GM21515 (cell line): ENCODE results near the gene FKBP8.
"Not testable (repeated sequence)": the region's sequence is repeated elsewhere in the genome, so short reads cannot be mapped to it uniquely, and the experiment has no call there.

Experiments
- ATAC-seq: cut with Tn5 transposase; IDR thresholded peaks from one replicate; pipeline ENCODE4 v1.9.1; 2021; ENCODE audit not compliant: unreplicated experiment

Gene FKBP8

DNA sequence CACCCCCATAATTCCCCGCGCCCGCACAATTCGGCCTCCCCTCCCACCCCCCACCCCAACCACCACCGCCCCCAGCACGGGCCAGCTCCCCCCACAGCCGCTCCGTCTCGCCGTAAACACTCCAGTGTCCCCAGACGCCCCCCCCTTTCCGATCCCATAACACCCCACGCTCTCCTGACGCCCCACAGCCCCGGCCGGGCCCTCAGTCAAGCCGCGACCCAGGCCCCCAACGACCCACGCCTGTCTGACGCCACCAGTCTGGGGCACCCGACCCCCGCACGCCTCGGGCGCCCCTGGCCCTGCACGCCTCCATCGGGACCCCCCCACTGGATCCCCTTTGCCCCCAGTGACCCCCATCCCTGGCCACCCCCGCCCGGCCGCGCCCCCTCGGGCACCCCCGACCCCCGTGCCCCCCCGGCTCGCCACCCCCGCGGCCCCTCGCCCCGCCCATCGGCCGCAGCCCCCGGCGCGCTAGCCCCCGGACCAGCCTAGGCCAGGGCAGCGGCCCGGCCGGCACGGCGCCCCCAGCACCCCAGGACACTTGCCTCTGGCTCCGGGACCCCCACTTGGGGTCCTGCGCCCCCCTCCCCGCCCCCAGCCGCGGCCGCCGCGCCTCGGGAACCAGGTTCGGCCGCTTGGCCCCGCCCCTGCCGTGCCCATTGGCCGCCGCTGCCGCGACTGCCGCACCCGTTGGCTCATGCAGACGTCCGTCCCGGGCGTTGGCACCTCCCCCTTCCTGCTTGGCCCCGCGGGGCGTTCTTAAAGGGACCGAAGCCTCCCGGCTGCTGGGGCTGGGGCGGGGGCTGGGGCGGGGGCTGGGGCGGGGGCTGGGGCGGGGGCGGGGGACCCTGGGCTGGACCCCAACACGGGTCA is at the start of gene FKBP8:
Gene FKBP8 (minus strand): TSS at position 633 of the 873 bp plus-strand sequence. CDS start 1,603 bp downstream, outside the sequence.
- ATAC-seq, result peak; percentile 89

DNA sequence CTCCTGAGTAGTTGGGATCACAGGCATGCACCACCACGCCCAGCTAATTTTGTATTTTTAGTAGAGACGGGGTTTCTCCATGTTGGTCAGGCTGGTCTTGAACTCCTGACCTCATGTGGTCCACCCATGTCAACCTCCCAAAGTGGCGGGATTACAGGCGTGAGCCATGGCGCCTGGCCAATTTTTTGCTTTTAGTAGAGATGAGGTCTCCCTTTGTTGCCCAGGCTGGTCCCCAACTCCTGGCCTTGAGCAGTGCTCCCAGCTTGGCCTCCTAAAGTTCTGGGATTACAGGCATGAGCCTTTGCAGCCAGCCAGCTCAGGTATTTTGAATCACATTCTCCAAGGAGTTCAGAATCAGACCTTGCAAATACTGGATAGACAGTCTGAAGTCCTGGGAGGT is 49.4 kb upstream of the FKBP8 start:
- ATAC-seq, result not testable (repeated sequence)

DNA sequence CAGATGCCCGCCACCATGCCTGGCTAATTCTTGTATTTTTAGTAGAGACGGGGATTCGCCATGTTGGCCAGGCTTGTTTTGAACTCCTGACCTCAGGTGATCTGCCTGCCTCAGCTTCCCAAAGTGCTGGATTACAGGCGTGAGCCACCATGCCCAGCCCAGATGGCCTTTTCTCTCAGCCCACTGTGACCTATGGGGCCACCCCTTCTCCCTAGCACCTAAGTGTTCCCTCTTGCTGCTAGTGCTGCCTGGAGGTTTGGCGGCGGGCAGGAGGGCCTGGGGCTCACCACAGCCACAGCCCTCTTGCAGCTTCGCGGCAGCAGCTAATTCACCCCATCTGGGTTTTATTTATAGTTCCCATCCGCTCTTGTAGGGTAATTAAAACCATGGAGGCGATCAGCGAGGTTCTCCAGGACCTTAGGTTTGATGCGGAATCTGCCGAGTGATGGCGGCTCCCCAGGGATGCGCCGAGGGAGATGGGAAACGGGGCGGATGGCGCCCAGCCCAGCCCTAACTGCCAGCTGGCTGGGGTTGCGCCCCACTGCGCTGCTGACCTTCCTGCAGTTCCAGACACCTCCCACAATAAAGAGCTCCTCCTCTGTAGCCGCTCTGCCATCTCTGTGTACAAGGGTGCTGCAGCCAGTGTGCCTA is 48.5 kb upstream of the FKBP8 start:
- no peak for ATAC-seq

DNA sequence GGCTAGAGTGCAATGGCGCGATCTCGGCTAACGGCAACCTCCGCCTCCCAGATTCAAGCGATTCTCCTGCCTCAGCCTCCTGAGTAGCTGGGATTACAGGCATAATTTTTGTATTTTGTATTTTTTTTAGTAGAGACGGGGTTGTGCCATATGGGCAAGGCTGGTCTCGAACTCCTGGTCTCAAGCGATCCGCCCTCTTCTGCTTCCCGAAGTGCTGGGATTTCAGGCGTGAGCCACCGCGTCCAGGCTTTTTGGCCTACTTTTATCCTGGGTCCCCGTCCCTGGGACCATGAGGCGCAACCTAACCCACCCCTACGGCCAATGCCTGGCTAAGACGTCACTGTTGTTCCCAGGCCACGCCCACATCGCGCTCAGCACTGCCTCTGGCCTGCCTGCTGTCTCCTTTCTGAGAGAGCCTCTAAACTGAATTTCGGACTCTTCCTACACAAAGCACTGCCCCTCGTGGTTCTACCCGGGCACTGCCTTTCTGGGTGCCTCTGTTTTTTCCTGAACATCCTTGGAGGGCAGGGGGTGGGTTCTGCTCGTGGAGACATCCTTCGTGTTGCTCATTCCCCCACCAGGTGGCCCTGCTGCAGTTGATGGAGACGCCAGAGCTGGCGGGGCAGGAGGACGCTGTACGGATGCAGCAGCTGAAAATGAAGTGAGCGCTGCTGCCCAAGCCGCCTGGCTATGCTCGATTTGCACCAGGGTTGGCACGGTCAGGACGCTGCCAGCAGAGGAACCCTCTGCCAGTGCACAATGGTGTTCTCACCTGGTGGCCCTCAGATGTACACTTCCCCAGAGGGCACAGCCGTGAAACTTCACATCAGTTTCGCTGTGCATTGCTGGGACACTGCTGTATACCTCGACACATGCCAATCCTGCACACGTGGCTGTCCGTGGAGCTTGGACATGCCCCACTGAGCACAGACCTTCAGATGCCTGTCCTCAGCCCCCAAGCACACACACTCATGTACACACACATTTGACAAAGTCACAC is 47.2 kb upstream of the FKBP8 start:
- ATAC-seq, result no peak

DNA sequence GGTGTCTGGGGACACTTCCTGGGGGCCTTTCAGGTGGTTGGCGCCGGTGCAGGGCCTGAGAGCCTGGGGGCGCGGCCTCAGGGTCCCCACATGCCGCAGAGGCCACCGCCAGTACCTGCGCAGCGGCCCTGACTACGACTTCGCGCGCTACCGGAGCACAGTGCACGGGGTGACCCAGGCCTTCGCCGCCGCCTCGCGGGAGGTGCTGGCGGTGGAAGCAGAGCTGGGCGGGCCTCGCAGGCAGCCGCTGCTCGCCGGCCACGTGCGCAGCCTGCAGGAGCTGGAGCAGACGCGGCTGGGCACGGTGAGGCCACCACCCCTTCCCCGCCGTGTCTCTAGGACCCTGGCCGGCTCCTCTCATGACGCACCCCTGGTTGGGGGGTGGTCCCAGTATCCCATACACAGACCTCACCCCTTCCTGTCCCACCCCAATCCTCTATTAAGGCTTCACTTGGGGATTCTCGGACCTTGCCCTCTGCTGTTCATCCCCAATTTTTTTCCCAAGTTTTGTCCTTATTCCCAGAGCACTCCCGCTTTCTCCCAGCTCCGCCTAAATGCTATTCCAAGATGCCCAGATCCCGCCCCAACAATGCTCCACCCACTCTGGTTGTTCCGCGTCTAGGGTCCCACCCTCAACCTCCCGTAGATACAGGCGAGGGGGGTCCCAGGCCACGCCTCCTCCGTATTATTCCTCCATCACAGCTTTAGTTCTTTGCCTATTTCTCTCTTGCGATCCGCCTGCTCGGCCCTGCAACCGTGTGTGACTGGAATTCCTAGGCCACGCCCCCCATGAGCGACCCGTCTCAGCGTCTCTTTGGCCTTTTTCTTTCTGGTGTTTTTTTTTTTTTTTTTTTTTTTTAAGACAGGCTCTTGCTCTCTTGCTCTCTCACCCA is 46.3 kb upstream of the FKBP8 start:
- peak; percentile 14 for ATAC-seq

DNA sequence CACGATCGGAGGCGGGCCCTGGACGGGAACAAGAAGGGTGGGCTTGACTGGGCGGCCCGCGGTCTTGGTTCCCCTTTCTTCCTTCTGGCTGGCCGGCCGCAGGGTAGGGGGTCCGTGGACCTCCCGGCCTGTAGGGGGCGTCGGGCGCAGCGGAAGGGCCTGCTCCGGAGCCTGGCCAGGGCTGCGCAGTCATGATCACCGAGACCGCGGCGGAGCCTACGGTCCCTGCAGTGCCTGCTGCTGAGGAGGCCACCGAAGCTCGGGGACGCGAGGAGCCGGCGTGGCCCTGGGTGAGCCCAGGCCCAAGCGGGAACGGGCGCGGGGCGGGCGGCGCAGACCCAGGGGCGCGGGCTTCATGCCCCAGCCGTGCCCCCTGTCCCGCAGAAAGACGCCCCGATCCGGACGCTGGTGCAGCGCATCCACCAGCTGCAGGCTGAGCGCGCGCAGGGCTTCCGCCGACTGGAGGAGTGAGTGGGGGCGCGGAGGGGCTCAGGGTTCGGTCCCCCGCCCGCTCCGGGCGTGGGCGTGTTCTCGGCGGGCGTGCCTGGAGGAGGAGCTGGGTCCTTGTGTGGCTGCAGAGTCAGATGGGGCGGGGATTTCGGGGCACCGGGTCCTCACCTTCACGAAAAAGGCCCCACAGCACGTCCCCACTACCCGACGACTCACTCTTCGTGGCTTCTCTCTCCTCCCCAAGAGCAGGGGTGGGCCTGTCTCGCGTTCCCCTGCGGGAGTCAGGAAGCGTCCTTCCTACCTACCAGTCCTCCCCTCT is 45.4 kb upstream of the FKBP8 start, which contains the start of gene REX1BD:
Gene REX1BD (plus strand): TSS at position 188 of the 769 bp plus-strand sequence. CDS start 4 bp downstream, at position 192.
- ATAC-seq, result peak; percentile 66

DNA sequence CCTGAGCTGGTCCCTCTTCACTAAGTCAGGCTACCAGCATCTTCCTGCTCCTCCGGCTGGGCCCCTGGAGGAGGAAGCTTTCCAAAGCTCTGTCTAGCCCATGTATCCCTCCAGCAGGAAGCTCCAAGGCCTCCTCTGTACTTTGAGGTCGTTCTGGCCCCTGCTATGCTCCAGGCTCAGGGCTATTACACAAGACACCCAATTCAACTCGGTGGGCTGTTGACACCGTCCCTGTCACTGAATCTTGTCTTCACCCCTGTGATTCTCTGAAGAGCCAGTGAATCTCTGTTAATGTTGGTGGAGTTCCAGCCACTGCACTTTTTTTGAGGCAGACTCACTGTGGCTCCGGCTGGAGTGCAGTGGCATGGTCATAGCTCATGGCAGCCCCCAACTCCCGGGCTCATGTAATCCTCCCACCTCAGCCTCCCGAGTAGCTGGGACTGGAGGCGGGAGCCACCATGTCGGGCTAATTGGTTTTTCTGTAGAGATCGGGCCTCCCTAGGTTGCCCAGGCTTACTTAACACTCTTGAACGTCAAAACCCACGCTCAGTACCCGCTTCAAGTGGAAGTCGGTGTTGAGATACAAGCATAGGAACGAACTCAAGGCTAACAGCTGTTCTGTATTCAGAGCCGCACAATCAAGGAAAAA is 44.7 kb upstream of the FKBP8 start:
- no peak for ATAC-seq

DNA sequence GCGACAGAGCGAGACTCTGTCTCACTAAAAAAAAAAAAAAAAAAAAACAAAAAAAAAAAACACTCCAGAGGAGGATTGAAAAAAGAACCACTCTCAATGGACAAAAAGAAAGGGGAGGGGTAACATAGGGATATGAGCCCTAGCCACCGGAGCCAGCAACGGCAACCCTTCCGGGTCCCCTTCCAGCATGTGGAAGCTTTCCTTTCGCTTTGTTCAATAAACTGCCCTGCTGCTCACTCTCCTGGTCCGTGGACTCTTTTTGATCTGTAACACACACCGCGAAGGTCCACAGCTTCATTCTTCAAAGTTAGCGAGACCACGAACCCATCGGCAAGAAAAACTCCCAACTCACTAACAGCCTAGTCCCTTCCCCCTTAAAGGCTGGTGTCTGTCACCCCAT is 44.2 kb upstream of the FKBP8 start:
- no peak for ATAC-seq

DNA sequence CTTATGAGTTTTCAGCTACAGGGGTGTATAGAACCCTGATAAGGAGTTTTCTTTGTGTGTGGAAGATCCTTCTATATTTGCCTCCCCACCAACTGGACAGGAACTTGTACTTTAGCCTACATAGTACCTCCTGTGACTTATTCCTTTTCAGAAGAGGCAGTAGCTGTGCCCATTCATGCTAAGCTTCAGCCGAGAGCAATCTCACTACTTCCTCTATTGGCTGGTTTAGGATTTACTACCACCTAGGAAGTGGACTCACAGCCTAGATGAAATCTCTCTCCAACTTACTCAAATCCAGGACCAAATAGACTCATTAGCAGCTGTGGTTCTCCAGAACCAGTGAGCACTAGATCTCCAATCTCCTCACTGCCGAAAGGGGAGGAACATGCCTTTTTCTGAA is 42.9 kb upstream of the FKBP8 start:
- ATAC-seq, result no peak

DNA sequence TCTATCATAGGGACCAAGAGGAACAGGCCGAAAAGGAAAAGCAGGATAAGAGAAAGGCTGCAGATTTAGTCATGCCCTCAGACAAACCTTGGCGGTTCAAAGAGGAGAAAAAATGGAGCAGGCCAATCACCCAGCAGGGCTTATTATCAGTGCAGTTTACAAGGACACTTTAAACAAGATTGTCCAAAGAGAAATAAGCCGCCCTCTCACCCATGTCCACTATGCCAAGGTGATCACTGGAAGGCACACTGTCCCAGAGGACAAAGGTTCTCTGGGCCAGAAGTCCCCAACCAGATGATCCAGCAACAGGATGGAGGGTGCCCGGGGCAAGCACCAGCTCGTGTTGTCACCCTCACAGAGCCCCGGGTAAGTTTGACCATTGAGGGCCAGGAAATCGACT is 36.9 kb upstream of the FKBP8 start:
- no peak for ATAC-seq

DNA sequence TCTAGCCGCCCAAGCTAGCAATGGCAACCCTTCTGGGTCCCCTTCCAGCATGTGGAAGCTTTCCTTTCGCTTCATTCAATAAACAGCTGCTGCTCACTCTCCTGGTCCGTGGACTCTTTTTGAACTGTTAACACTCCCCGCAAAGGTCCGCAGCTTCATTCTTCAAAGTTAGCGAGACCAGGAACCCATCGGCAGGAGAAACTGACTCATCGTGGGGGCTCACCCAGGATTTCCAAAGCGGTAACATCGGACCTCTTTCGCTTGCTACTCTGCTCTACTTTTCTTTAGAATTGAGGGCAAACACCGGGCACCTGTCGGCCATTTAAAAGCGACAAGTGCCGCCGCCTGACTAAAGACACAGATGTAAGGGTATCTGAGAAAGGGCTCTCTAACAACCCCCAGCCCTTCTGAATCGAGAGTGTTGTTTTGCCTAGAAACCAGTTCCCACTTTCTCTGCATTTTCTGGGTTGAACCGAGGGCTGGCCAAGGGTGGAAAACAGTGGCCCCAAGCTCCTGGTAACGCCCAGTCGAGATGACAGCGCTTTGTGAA is 34.1 kb upstream of the FKBP8 start:
- ATAC-seq, result no peak

DNA sequence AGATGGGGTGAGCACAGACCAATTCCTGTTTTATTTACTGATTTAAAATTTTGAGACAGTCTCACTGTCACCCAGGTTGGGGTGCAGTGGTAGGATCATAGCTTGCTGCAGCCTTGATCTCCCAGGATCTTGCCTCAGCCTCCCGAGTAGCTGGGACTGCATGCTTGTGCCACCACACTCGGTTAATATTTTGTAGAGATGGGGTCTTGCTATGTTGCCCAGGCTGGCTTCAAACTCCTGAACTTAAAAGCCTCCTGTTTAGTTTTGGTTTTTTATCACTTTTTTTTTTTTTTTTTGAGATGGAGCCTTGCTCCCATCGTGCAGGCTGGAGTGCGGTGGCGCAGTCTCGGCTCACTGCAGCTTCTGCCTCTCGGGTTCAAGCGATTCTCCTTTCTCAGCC is 33.0 kb upstream of the FKBP8 start:
- ATAC-seq, result no peak

DNA sequence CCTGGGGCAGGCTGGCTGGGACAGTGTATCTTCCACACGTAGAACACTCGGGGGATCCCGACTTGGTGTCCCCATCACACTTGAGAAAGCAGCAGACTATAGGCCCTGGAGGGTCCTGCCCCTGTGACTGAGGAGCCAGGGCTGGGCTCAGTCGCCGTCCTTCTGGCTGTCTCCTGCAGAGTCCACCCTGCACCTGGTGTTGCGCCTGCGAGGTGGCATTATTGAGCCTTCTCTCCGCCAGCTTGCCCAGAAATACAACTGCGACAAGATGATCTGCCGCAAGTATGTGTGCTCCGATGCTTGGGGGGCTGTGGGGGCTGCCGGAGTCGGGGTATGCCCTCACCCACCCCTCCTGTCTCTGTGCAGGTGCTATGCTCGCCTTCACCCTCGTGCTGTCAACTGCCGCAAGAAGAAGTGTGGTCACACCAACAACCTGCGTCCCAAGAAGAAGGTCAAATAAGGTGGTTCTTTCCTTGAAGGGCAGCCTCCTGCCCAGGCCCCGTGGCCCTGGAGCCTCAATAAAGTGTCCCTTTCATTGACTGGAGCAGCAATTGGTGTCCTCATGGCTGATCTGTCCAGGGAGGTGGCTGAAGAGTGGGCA is 31.4 kb upstream of the FKBP8 start:
- ATAC-seq, result no peak

DNA sequence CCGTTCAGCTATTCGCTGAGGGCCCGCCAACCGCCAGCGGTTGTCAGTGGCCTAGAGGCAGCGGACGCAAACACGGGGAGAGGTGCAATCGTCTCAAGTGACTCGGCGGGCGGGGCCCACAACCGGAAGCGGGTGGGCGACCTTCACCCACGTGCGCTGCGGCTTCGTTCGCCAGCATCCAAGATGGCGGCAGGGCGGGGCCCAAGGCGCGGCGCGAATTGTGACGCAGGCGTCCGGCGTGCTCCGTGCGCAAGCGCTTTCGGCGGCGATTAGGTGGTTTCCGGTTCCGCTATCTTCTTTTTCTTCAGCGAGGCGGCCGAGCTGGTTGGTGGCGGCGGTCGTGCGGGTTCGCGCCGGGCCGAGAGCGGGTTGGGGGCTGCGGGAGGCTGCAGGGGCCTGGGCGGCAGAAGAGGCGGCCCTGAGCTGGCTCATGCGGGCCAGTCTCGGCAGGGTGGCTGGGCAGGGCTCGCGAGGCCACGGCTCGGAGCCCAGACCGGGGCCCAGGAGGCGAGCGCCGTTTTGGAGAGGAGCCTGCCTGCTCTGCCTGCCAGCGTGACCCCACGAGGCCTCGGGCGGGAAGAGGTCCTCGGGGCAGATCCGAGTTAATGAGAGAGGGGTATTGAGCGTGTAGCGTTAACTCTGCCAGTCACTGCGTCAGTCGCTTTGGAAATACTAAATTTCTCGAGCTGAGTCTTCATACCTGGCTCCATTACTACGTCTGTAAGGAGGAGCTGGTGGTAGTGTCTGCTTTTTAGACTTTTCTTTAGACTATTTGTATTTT is 28.4 kb upstream of the FKBP8 start, which contains the start of gene UBA52:
Gene UBA52 (plus strand): TSS at position 294 of the 781 bp plus-strand sequence. CDS start 1,444 bp downstream, outside the sequence.
- peak; percentile 81 for ATAC-seq

DNA sequence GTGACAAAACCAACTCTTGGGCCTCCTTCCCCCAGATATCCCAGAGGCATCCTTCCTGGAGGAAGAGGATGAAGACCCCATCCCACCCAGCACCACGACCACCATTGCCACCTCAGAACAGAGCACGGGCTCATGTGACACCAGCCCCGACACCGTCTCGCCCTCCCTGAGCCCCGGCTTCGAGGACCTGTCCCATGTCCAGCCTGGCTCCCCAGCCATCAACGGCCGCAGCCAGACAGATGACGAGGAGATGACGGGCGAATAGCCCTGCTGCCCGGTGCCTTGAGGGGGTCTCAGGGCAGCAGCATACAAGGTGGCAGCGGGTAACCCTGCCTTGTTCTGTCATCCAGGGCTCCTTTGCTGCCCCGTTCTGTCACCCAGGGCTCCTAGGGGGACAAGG is 25.0 kb upstream of the FKBP8 start:
- ATAC-seq, result no peak

DNA sequence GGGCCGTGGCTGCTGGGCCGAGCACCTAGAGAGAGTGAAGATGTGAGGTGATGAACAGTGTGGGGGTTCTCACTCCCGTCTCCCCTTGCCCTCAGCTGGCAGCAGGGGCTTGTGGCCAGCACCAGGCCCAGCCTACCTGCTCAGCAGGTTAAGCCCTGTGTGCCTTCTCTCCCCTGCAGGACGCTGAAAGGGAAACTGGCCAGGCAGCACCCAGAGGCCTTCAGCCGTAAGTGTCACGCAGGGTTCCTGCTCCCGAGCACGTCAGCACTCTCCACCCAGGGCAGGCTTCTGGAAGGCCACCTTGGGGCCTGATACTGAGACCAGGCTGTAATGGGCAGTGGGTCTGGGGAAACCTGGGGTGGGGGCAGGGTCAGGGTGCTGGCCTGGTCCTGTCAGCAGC is 23.6 kb upstream of the FKBP8 start:
- ATAC-seq, result no peak

DNA sequence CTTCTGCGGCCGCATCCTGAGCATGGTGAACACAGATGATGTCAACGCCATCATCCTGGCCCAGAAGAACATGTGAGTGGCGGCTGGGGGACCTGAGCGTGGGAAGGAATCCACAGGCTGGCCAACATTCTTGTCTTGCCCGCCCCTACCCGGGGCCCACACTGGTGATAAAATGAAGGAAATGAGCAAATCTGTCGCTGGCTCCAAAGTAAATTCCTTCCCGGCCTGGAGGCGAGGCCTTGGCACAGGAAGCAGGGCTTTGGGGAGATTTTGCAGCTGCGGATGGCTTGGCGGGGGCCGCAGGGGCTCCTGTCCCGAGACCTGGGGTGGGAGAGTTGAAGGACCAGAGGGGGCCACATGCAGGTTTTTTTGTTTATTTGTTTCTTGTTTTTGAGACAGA is 18.7 kb upstream of the FKBP8 start:
- no peak for ATAC-seq
